GM20000 (cell line): Measurements from ENCODE around the gene JAZF1.

Experiments used
- DNase-seq: peaks from one replicate; pipeline ENCODE4 v3.0.0; 2012; ENCODE audit warnings: low spot score
- CTCF ChIP-seq: IDR thresholded peaks from 2 replicates; pipeline ENCODE4 v1.5.1; 2012; ENCODE audit warnings: mild to moderate bottlenecking, control low read depth; ENCODE audit errors: extremely low read depth, missing control alignments

Gene JAZF1

GRCh38 chr7:27850531-27850930 lies 330.1 kb downstream of the JAZF1 start:
- TF ChIP-seq CTCF = no peak
- no peak for DNase-seq

DNA sequence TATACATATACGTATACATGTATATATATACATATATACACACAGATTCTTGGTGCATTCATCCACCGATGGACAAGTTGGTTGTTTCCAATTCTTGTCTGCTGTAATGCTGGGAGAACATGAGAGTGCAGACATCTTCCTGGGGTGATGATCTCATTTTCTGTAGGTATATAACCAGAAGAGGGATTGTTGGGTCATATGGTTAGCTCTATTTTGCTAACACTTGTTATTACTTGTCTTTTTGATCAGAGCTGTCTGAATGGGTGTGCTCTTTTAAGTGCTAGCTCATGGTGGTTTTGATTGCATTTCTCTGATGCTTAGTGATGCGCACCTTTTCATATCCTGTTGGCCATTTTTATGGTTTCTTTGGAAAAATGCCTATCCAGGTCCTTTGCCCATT lies 334.2 kb downstream of the JAZF1 start:
- no peak for TF ChIP-seq CTCF
- DNase-seq = no peak

- DNase-seq = no peak
- no peak for TF ChIP-seq CTCF
Measured at GRCh38 chr7:27843584-27844305, 336.9 kb downstream of the JAZF1 start.

DNA sequence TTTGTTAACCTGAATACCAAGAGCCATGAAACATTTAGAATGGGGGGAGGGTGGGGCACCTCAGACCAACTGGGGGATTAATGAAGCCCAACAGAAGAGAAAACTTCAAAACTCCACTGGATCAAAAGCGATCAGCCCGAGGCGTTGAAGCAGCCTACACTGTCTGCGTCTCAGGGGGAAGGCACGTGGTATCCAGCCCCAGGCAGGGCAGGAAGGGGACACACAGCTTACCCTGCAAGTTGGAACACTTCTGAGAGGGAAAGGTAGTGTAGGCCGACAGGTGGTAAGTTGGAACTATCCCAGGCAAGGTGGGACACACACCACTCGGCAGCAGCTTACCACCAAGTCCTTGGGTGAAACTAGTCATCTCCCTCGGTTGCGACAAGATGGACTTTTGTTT lies 337.7 kb downstream of the JAZF1 start:
- no peak for DNase-seq
- no peak for TF ChIP-seq CTCF

- no peak for TF ChIP-seq CTCF
- no peak for DNase-seq
Measured at GRCh38 chr7:27842094-27842692, 338.4 kb downstream of the JAZF1 start.

DNA sequence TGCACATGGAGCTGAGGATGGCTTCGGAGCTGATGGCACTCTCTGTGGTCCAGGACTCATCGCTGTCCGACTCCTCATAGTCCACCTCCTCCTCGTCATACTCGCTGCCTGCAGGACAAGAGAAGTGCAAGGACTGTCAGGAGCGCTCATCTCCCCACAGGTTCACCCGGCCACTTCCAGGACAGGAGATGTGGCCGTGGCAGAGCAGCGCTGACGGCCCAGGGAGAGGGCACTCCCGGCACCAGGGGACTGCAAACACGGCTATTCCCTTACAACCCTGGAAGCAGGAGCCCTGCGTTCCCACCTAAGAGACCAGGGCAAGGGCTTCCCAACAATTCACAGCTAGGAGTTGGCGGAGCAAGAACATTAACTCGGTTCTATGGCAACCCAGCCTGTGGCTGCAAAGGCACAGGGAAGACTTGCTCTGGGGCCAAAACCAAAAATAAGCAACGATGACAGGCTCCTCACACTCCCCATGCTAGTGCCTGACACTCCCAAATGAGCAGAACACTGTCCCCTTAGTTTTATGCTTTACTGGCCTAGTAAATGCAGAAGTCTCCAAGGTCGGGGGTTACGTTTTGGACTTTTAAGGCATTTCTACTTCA lies 339.7 kb downstream of the JAZF1 start:
- no peak for DNase-seq
- no peak for TF ChIP-seq CTCF

DNA sequence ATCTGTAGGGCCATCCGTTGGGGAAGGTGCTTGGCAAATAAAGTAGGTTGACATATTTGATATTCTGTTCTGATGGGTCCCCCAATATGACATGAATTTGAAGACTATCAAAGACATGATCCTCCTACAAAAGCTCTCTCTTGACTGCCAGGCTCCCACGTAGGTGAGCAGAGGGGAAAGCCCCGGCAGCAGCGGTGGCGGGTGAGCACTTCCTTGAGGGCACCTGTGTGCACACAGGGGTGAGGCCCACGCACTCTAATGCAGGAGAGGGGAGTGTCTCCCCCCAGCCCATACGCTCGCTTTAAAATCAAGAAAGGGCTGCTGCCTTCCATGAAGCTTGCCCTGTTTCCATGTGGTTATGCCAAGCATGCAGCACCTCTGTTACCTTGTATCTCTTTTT lies 340.3 kb downstream of the JAZF1 start:
- no peak for DNase-seq
- TF ChIP-seq CTCF = no peak
